PFSK-1 (cell line): Measurements from ENCODE around the gene CELA2A.

Experiments
- FOXP2 ChIP-seq: optimal IDR thresholded peaks from 2 replicates; pipeline ENCODE3; 2011; ENCODE audit warnings: borderline replicate concordance, control low read depth, inconsistent platforms; ENCODE audit not compliant: insufficient read depth; ENCODE audit errors: extremely low read length, extremely low read depth
- POLR2AphosphoS5 ChIP-seq: IDR thresholded peaks from 2 replicates; pipeline ENCODE4 v1.6.1; 2012; ENCODE audit warnings: low read depth, mild to moderate bottlenecking, control low read depth, low read length, moderate library complexity
- SIN3A ChIP-seq: IDR thresholded peaks from 2 replicates; pipeline ENCODE4 v1.6.1; 2012; ENCODE audit warnings: mild to moderate bottlenecking, low read length, moderate library complexity, borderline replicate concordance; ENCODE audit not compliant: insufficient read depth
- TAF1 ChIP-seq: IDR thresholded peaks from 2 replicates; pipeline ENCODE4 v1.6.1; 2012; ENCODE audit warnings: low read length, control low read depth, borderline replicate concordance; ENCODE audit not compliant: insufficient read depth
- TF ChIP-seq, protein P1 (sequence below), 2 experiments: IDR thresholded peaks; 2 replicates each; pipeline versions ENCODE4 v1.6.1 to v1.8.0; 2011 to 2012; ENCODE audit warnings: low read depth in 2 of 2, low read length in 2 of 2, control low read depth in 1 of 2, inconsistent platforms in 1 of 2, mild to moderate bottlenecking in 1 of 2, moderate library complexity in 1 of 2; ENCODE audit not compliant: insufficient read depth in 1 of 2

CELA2A gene

GRCh38 chr1:15432324-15432723 lies 24.2 kb upstream of the CELA2A start:
- TF ChIP-seq, protein P1, sequence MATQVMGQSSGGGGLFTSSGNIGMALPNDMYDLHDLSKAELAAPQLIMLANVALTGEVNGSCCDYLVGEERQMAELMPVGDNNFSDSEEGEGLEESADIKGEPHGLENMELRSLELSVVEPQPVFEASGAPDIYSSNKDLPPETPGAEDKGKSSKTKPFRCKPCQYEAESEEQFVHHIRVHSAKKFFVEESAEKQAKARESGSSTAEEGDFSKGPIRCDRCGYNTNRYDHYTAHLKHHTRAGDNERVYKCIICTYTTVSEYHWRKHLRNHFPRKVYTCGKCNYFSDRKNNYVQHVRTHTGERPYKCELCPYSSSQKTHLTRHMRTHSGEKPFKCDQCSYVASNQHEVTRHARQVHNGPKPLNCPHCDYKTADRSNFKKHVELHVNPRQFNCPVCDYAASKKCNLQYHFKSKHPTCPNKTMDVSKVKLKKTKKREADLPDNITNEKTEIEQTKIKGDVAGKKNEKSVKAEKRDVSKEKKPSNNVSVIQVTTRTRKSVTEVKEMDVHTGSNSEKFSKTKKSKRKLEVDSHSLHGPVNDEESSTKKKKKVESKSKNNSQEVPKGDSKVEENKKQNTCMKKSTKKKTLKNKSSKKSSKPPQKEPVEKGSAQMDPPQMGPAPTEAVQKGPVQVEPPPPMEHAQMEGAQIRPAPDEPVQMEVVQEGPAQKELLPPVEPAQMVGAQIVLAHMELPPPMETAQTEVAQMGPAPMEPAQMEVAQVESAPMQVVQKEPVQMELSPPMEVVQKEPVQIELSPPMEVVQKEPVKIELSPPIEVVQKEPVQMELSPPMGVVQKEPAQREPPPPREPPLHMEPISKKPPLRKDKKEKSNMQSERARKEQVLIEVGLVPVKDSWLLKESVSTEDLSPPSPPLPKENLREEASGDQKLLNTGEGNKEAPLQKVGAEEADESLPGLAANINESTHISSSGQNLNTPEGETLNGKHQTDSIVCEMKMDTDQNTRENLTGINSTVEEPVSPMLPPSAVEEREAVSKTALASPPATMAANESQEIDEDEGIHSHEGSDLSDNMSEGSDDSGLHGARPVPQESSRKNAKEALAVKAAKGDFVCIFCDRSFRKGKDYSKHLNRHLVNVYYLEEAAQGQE (IDR thresholded peaks at IDR 0.05; ENCODE audit: insufficient read depth in 1 of 2, low read depth in 2 of 2, low read length in 2 of 2), result no peak
- TF ChIP-seq POLR2AphosphoS5 (no peak), FOXP2 (no peak), TAF1 (no peak), SIN3A (no peak)

DNA sequence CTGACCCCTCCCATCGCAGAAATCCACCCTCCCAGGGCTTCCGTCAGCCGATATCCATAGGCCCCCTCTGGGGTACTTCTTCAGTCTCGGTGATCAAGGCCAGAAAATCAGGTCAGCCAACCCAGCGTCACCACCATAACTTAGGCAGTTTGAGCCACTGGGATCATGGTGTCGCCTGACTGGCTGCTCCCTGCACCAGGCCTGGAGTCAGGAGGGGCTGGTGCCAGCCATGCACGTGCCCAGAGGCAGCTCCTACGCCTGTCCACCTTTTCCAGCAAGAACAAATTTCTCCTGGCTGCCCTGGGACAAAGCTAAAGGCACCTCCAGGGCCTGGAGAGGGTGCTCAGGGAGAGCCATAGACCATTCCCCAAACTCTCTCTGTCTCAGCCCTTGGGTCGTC lies 23.1 kb upstream of the CELA2A start:
- no peak for TF ChIP-seq POLR2AphosphoS5
- TF ChIP-seq, protein P1 (IDR thresholded peaks at IDR 0.05; ENCODE audit: insufficient read depth in 1 of 2, low read depth in 2 of 2, low read length in 2 of 2), result no peak
- TF ChIP-seq TAF1, result no peak
- TF ChIP-seq SIN3A, result no peak
- no peak for TF ChIP-seq FOXP2

- TF ChIP-seq SIN3A (no peak), POLR2AphosphoS5 (no peak), TAF1 (no peak), FOXP2 (no peak)
- TF ChIP-seq, protein P1 (IDR thresholded peaks at IDR 0.05; ENCODE audit: insufficient read depth in 1 of 2, low read depth in 2 of 2, low read length in 2 of 2), result no peak
These were observed 21.1 kb upstream of the CELA2A start for GRCh38 chr1:15435239-15436077.

GRCh38 chr1:15436881-15437442 lies 19.6 kb upstream of the CELA2A start:
- TF ChIP-seq SIN3A, result no peak
- TF ChIP-seq, protein P1 (IDR thresholded peaks at IDR 0.05; ENCODE audit: insufficient read depth in 1 of 2, low read depth in 2 of 2, low read length in 2 of 2), result no peak
- no peak for TF ChIP-seq FOXP2
- no peak for TF ChIP-seq TAF1
- TF ChIP-seq POLR2AphosphoS5, result no peak
